HG02678 (cell line): Measurements from ENCODE around the gene UTS2.

Experiments
- ATAC-seq: cut with Tn5 transposase; IDR thresholded peaks from one replicate; pipeline ENCODE4 v1.9.1; 2021; ENCODE audit warnings: mild to moderate bottlenecking, moderate library complexity; ENCODE audit not compliant: unreplicated experiment

The UTS2 gene

DNA sequence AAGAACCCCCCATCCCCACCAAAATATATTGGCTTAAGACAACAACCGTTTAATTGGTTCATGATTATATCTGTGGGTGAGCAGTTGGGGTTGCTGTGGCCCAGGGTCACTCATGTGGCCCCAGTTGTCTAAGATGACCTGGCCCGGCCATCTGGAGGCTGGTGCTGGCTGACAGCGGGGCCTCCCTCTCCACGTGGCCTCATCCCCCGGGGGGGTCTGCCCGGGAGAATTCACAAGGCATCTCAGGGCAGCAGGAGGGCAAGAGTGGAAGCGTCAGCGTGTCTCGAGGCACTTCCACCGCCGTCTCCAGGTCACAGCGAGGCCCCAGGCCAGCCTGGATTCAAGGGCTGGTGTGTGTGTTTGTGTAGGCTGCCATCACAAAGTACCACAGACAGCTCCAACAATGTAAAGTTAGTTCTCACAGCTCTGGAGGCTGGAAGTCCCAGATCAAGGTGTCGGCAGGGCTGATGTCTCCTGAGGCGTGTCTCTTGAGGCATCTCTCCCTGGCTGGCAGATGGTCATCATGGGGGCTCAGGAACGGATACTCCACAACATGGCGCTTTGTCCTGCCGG, 11.0 kb upstream of the UTS2 start:
- ATAC-seq, result no peak

DNA sequence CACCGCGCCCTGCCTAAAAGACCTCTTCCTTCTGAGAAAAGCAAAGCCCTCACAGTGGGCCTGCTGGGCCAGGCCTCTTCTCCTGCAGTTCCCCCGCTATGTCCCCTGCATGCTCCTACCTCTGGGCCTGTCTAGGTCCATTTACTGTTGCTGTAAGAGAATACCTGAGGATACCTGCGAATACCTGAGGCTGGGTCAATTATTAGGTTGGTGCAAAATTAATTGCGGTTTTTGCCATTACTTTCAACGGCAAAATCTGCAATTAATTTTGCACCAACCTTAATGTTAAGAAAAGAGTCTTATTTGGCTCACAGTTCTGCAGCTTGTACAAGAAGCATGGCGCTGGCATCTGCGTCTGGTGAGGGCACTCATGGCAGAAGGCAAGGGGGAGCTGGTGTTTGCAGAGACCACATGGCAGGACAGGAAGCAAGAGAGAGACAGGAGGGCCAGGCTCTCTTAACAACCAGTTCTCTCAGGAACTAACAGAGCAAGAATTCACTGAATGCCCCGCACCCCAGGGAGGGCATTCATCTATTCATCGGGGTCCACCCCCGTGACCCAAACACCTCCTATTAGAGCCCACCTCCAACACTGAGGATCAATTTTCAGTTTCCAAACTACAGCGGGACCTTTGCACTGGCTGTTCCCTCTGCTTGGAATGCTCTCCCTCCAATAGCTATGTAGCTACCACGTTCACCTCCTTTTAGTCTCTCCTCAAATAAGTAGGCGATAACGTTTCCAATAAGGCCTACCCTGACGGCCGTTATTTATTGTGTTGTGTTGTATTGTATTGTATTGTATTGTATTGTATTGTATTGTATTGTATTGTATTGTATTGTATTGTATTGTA, 9.6 kb upstream of the UTS2 start:
- no peak for ATAC-seq

DNA sequence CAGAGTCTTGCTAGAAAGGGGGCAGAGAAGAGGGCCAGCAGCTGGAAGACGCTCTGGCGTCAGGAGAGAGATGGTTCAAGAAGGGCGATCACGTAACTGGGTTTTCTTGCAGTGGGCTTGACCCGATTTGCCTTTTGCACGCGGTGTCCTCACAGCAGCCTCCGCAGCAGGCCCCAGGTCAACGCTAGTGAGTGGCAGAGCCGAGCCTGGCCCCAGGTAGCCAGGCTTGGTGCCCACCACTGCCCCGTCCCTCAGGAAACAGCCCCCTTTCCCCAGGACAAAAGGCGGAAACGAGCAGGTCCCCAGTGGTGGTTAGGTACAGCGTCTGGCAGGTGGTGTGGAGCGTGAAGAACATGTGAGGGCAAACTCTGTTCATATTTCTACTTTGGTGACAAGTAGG, 8.6 kb upstream of the UTS2 start:
- no peak for ATAC-seq

DNA sequence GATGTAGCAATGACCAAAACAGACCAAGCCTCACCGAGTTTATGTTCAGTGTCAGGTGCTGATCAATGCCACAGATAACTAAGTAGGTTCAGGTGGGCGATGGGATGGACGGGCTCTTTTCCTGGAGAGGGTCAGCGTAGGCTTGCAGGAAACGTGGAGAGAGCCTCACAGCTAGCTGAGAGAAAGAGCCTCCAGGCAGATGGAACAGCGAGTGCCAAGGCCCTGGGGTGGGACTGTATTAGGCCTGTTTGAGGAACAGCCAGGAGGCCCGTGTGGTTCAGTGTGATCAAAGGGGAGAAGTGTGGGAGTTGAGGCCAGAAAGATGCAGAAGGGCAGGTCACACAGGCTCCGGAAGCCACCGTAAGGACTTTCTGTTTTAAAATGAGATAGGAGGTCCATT, 7.3 kb upstream of the UTS2 start:
- ATAC-seq, result no peak

DNA sequence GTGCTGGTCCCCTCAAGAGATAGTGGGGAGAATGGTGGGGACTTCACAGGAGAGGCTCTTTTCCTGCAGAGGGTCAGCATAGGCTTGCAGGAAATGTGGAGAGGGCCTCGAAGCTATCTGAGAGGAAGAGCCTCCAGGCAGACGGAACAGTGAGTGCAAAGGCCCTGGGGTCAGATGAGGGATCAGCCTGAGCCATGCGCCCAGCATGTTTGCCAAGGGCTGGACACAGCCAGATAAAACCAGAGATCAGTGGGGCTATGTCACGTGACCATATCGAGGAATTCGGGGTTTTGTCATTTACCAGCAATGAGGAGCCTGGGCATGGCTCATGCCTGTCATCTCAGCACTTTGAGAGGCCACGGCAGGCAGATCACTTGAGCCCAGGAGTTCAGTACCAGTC, 6.5 kb upstream of the UTS2 start:
- ATAC-seq, result no peak

DNA sequence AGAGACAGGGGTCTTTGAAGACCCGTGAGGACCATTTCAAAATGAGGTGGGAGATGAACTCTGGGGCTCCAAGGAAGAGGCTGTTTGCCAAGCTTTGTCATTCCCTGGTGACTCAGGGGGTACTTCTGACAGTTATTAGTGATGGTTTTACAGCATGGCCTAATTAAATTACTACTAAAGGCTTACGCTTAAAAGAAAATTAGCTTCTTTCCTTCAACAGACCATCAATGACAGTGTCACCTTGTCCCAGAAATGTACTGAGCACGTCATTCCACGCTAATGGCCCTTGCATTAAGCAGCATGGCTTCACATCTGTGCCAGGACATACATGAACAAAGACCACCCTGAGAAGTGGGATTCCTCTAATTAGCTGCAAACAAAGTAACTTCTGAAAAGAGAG, 5.1 kb upstream of the UTS2 start:
- no peak for ATAC-seq

DNA sequence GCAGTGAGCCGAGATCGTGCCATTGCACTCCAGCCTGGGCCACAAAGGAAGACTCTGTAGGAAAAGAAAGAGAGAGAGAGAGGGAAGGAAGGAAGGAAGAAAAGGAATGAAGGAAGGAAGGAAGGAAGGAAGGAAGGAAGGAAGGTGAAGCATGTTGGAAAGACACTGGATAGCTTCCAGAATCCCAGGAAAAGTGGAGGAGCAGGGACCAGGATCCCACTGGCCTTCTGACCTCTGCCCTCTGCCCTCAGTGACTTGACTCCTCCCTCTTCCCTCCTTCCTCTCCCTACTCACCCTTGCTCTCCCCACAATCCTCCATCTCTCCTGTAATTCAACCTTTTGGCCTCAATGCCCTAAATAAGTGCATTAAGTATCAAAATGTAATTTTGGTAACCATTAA, 4.1 kb upstream of the UTS2 start:
- no peak for ATAC-seq

DNA sequence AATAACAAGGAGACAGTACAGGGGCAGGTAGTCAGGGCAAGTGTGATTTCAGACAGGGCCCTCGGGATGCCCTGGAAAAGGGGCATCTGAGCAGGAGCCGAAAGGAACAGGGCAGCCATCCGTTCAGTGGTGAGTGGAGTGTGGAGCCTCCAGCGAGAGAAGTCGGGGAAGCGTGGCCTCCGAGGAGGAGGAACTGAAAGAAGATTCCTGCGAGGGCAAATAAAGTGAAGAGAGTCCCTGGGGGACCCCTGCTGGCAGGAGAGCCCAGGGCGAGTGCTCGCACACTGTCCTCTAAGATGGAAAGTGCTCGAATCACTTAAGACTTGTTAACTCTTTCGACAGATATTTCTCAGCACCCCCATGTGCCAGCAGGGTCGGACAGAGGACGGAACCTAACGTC, 3.5 kb upstream of the UTS2 start:
- ATAC-seq, result no peak

DNA sequence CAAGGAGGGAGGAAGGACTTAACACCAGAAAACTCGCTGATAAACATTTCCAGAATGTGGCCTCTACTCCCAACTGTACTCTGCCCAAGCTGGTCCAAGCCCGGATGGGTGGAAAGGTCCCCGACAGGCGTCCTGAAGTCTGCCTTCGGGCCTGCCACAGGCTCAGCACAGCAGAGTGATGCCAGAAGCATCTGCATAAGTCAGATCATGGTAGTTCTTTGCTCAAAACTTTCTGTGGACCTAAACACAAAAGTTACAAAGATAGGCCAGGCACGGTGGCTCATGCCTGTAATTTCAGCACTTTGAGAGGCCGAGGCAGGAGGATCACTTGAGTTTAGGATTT, 790 bp upstream of the UTS2 start:
- no peak for ATAC-seq

DNA sequence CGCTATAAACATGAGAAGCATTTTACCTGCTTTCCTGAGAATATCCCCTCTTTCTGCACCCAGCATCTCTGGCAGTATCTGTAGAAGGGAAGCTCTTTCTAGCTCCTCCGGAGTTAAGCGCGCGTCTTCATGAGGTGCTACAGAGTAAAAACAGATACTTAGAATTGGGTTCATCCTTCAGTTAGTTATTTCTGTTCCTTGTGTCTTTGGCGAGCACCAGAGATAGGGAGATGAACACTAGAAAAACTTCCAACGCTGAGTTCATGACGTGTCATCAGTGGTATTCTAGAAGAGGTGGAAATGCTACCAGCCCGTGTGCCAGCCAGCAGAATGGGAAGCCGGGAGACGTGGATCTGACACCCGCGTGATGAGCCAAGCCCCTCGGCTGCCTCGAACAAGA, 2.1 kb downstream of the UTS2 start:
- ATAC-seq, result no peak

DNA sequence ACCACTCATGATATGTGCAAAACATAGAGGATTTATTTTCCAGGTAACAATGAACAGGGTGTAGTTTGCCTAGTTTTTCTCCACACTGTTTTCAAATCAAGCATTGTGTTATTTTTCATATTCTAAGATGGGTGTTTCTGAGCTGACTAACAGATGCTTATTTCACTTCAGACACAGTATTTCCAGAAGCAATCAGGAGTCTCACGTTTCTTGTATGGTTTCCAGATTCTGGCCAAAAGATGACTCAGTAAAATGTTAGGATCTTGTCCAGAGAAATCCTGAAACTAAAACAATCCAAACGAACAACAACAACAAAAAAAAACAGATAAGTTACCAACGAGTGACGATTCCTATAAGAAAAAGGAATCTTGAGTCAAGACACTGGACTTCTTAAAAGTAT, 5.3 kb downstream of the UTS2 start:
- ATAC-seq, result no peak

DNA sequence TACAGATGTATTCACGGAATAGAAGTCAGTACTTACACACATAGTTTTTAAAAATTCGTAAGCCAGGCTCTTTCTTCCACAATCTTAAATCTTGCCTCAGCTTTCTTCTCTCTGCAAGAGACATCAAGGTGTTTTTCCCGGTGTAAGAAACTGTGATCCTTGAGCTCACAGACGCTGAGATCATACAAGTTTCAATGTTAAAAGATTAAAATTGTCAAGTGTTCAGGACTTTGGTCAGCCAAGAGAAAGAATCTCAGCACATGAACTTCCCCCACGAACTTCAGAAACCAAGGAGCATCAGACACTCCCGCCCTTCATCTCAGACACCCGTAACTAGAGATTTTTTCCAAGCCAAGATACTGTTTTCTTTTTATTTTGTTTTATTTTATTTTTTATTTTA, 6.2 kb downstream of the UTS2 start:
- ATAC-seq, result no peak

DNA sequence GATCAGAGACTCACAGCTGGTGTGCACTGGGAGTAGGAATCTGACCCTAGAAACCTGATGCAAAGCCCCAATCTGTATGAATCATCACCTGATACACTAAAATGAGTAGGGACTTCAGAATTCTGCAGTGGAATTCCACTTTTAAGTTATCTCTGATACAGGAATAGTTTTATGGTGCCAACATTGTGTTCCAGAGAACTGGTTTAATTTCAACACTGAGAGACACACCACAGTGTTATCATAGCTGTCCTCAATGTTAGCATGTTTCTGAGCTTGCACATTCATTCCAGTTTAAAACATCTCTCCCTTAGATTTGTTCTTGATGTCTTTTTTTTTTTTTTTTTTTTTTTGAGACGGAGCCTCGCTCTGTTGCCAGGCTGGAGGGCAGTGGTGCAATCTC, 7.1 kb downstream of the UTS2 start:
- ATAC-seq, result no peak

DNA sequence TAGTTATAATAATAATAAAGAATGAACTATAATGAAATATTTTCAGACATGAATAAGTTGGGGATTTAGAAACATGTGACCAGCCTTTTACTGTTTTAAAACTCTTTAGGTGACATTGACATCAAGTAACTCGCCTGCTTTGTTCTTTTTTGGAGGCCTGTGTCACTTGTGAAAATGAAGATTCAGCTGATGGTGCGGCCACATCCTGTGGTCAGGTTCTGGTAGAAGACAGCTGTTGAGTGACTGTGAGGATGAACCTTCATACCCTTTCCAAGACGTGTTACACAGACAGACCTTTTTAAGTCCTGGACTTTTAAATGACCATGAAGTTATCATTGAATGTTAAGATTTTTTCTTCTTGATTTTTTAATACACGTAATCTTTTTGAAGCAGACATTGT, 10.3 kb downstream of the UTS2 start:
- no peak for ATAC-seq

DNA sequence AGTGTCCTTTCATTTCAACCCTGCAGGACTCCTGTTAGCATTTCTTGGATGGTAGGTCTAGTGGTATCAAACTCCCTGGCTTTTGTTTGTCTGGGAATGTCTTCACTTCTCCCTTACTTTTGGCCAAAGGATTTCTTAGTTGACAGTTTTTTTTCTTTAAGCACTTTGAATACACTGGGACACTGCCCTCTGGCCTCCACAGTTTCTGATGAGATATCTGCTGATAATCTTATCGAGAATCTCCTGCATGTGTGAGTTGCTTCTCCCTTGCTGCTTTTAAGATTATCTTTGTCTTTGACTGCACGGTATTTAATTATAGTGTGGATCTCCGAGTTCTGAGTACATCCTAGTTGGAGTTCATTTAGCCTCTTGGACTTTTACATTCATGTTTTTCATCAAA, 13.3 kb downstream of the UTS2 start:
- no peak for ATAC-seq

DNA sequence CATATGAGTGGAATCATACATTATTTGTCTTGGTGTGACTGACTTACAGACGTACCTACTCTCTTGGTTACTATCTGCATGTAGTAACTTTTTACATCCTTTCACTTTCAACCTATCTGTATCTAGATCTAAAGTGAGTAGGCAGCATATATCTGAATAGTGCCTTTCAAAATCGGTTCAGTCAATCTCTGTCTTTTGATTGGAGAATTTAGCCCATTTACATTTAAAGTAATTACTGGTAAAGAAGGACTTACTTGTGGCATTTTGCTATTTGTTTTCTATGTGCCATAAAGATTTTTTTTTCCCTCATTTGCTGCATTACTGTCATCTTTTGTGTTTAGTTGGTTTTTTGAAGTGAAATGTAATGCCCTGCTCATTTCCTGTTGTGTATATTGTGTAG, 14.2 kb downstream of the UTS2 start:
- ATAC-seq, result no peak

DNA sequence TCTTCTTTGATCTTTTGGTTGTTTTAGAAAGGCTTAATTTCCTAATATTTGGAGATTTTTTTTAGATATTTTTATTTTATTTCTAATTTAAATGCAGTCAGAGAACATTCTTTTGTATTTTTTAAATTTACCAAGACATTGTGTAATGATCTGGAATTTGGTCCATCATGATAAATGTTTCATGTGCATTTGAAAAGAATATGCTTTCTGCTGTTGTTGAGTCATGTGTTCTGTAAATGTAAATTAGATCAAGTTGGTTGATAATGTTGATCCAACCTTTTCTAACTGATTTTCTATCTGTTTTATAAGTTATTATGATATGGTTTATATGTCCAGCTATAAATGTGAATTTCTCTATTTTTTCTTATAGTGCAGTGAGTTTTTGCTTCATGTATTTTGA, 19.8 kb downstream of the UTS2 start:
- ATAC-seq, result no peak

DNA sequence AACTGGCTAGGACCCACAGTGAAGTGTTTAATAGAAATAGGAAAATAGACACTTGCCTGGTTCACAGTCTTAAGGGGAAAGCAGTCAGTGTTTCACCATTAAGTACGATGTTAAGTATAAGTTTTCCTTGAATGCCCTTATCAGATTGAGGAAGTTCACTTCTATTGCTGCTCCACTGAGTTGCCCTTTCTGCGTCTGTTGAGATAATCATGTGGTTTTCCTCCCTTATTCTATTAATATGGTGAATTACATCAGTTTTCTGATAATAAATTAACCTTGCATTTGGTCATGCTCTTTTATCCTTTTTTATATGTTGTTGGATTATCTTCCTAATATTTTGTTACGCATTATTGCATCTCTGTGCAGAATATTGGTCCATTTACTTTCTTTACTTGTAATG, 21.4 kb downstream of the UTS2 start:
- no peak for ATAC-seq

DNA sequence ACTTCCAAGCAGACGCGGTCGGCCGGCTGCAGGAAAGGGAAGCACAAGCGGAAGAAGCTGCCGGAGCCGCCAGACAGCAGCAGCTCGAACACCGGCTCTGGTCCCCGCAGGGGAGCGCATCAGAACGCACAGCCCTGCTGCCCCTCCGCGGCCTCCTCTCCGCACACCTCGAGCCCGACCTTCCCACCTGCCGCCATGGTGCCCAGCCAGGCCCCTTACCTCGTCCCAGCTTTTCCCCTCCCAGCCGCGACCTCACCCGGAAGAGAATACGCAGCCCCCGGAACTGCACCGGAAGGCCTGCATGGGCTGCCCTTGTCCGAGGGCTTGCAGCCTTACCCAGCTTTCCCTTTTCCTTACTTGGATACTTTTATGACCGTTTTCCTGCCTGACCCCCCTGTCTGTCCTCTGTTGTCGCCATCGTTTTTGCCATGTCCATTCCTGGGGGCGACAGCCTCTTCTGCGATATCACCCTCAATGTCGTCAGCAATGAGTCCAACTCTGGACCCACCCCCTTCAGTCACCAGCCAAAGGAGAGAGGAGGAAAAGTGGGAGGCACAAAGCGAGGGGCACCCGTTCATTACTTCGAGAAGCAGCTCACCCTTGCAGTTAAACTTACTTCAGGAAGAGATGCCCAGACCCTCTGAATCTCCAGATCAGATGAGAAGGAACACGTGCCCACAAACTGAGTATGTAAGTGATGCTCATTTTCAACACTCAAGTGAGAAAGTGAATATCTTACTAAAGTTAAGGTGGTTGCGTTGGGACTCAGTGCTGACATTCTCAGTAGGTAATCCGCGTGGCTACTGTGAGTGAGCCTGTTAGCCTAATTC, 25.5 kb downstream of the UTS2 start:
- no peak for ATAC-seq

DNA sequence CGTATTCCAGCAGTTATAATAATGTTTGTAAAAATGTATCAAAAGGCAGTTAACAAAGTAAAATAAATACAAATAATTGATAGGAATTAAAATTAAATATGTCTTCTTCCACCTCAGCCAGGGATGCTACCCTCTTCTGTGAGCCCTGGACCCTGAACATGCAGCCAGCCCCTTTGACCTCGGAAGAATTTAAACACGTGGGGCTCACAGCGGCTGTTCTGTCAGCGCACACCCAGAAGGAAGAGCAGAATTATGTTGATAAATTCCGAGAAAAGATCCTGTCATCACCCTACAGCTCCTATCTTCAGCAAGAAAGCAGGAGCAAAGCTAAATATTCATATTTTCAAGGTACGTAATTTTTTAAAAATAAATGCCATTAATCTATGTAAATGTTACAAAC, 26.5 kb downstream of the UTS2 start:
- no peak for ATAC-seq

DNA sequence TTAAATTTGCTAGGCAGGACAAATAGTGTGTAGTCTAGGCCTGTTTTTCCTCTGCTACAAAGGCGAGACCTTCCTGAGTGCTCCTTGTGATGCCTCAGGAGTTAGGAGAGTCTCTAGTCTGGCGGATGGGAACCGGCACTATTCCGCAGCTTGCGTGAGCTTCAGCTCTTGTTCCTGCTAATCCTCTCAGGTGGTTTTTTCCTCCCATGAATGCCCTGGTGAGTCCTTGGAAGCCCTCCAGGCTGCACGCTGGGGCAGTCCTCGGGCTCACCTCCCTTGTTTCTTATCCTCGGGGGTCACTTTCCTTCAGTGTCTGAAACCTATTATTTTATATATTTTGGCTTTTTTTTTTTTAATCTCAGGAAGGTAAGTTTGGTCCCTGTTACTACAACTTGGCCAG, 28.2 kb downstream of the UTS2 start:
- no peak for ATAC-seq

DNA sequence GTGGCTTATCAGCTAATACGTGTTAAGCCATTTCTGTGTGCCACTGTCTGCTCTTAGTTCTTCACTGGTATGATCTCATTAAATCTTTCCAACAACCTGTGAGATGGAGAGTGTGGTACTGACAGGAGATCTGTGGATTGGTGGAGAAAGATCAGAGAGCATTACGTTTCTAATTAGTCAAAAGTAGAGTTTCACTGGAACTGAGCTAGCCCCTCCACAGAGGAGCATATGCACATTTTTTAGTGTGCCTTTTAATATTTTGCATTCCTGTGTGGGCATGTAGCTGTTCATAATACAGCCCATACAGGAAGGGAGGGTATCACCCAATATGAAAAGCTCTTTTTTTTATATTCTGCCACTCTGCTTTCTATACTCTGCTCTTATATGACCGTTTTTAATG, 31.6 kb downstream of the UTS2 start:
- ATAC-seq, result no peak
